NCI-H526 (cell line): ENCODE data around the gene TPPP.

Experiments used
- DNase-seq, 2 experiments: peaks; one replicate each; lab custom pipeline; 2025; lab: John Stamatoyannopoulos, UW

TPPP gene

DNA sequence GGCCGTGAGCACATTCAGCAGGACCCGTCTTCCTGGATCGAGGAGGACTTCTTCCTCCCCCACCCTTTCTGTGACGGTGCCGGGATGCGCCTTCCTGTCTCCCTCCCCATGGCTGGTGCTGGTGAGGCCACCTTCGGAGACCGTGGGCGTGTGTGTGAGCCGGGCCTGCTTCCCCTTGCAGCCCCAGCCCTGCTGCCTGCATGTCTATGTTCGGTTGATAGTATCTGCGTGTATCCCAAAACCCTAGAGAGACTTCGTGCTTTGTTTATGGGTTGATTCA lies 68.3 kb downstream of the TPPP start:
- DNase-seq = no peak

DNA sequence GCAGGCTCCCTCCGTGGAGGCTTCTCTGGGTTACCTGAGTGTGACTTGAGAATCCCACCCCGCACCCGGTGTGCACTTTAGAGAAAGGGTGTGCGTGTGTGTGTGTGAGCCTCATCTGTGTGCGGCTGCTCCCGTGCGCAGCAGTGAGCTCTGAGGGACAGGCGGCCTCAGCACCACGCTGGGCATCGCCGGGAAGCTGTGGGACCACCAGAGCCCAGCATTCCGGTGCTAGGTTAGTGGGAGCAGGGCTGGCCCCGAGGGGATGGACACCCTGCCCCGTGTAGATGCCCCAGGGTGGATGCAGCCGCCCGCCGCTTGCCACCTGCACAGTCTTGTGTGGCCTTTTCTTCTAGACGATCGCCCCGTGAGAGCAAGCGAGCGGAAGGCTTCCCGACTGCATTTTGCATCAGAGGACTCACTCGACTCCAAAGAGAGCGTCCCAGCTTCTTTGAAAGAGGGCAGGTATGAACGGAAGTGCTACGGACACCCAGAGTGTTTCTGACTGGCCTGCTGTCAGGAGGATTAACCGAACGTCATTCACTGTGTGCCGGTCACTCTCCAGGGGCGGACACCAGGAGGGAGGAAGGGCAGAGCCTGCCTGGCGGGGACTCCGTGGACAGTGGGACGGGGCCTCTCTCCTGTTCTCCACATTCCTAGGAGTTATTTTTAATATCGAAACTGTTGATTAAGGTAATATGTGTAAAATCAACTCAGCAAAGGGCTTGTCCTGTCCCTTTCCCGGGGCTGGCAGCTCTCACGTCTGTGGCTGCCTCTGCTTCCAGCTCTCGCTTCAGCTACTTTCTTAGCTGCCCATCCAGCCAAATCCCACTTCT lies 68.8 kb downstream of the TPPP start:
- DNase-seq = no peak

DNA sequence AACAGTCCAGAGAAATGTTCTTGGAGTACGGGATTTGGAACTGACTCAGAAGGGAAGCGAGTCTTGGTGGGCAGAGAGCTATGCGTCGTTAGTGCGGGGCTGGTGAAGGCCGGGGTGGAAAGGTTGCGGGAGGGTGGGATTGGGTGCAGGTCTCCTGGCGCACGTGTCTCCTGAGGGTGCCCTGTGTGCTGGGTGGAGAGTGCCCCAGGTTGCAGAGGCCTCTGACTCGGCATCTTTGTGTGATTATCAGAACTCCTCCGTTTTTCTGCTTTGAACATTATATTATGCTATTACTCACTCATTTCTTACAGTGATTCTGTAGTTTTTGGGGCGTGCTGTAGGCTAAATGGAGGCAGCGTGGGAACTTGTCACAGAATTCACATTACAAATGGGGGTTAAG lies 69.6 kb downstream of the TPPP start:
- DNase-seq = no peak

DNA sequence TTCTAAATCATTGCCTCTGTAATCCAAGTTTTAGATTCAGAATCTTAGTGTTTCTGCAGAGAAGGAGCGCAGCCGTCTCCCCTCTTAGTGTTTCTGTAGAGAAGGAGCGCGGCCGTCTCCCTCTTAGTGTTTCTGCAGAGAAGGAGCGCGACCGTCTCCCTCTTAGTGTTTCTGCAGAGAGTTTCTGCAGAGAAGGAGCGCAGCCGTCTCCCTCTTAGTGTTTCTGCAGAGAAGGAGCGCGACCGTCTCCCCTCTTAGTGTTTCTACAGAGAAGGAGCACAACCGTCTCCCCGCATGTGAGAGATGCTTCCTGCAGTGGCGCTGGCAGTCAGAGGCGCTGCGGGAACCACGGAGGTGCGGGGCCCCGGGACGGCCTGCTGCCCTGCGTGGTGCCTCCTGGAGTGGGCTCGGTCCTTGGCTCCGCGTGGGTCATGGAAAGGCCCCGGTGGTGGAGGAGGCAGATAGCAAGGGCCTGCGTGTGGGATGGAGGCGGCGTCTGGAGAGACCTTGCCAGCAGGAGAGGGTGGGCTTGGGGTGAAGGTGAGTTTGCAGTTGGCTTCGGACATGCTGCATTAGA lies 70.1 kb downstream of the TPPP start:
- no peak for DNase-seq

DNA sequence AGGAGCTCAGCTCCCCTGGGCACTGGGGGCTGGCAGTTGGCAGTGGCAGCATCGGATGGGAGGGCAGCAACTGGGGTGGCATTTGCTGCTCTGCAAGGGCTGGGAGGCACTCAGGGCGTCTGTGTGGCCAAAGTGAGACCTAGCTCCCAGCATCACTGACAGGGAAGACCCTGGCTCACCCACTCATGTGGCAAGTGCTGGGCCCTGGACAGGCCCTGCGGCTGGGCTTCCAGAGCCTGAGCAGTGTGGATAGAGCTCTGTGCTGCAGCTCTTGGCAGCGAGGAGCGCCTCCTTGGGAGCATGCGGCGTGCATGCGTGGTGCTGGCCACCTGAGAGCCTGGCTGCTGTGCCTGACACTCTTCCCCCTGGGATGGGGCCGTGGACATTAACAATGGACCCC lies 70.8 kb downstream of the TPPP start:
- no peak for DNase-seq

DNA sequence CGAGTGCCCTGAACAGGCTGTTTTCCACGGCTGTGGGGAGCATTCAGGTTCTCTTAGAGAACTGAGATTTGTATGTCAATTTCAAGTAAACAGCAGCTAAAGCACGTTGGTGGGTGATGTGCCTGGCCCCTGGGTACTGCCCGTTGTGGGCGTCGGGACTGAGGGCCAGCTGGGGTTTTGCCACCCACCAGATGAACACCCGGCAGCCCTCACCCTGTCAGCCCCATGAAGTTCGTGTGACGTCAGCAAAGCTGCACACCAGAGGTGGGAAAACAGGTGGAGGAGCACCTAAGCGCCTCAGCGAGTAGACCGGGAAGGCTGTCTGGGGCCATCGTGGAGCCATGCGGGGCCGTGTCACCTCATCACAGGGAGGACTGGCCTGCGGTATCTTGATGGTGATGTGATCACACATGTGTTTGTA lies 71.8 kb downstream of the TPPP start:
- DNase-seq = no peak

DNA sequence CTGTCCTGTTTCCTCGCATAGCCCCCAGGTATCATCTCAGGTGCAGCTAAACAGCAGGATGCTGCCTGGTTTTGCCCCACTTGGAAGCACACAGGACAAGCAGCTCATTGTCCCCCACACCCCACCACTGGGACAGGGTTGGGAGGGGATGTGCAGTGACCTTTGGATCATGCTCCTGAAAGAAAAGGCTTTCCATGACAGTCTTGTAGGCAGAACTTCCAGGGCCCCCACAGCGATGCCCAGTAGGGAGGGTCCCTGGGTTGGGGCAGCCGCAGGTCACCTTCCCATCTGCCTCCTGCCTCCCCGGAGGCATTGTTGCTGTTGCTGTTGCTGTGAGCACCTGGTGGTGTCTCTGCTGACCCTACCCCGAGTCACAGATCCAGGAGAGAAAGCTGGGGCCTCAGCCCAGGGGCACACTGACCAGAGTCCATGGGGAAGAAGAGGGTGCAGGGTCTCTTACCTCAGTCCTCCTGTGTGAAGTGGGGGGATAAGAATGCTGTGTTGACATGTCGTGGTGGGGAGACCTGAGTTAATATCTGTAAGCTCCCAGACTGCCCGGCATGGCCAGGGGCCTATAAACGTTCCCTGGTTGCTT lies 72.5 kb downstream of the TPPP start:
- no peak for DNase-seq

DNA sequence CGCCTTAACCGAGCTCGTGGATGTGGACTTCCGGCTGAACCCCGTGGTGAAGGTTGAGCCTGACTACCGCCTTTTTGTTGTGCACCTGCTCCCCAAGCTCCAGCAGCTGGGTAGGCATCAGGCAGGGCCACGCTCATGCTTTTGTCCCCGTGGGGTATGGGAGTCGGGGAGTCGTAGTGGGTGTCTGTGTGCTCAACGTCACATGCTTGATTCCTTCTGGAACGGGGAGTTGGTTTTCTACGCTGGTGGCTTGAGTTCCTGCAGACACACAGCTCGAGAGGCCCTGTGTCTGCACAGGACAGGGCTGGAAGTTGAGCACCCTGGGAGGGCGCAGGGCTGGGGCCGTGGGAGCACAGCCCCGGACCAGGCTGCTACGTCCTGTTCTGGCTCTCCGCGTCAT lies 73.0 kb downstream of the TPPP start:
- DNase-seq = no peak

DNA sequence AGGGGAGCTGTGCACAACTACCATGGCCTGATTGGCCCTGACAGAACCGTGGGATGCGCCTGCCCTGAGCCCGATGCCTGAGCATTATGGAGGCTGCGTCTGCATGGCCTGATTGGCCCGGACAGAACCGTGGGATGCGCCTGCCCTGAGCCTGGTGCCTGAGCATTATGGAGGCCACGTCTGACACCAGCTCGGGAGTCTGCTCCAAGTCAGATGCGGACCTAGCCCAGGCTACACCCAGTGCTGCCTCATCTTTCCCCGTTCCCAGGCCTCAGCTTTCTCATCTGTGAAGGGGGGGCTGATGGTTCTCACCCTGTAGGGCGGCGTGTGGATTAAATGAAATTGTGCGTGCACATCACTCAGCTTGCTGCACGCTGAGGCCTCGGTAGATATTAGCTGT lies 73.7 kb downstream of the TPPP start:
- DNase-seq = no peak

DNA sequence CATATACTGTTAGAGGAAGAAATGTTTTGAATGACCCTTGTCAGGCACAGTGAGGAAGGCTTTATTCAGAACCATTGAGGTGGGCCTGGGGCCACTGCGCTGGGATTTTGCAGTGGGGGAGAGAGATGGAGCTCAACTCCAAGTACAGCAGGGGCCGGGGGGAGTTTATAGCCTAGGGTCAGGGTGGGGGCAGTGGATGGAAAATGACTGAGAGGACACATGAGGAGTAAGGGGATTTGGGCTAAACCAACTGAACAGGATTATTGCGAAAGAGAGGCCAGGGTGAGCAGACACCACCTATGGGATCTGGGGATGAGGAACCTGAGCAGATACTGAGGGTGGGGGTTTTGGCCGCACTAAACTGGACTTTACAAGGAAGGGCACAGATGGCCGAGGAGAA lies 74.7 kb downstream of the TPPP start:
- DNase-seq = no peak

DNA sequence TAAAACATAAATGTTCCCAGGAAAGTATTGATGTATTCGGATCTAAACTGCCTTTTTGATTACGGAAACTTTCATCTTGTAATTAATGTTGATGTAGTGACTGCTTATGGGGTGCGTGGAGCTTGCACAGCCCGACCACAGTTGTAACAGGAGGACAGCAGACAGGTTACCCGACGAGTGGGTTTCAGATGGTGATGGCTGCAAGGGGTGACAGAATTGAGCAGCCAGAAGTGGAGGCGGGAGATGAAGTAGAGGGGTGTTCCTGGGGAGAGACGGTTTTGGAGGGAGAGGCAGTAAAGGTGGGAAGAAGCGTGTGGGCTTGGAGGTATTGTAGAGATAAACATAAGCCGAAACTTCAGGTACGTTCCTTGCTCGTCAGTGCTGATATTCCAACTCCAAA lies 75.3 kb downstream of the TPPP start:
- DNase-seq = no peak

DNA sequence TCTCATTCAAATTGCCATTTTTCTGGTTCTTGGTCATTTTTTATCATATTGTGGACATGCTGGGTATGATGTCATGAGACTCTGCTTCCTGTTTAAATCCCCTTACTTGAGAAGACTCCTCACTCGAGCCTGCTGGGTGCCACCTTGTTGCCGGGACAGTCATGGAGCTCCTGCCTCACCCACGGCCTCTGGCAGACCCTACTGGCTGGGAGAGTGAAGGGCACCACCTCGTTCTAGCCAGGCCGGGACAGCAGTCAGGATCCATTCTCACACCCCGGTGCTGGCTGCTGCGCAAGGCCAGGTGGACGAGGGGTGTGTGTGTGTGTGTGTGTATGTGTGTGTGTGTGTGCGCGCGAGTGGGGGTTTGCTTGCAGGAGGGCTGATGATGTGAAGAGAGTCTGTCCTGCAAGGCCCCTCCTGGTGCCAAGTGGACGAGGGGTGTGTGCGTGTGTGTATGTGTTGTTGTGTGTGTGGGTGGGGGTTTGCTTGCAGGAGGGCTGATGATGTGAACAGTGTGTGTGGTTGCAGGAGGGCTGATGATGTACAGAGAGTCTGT lies 76.6 kb downstream of the TPPP start:
- no peak for DNase-seq

DNA sequence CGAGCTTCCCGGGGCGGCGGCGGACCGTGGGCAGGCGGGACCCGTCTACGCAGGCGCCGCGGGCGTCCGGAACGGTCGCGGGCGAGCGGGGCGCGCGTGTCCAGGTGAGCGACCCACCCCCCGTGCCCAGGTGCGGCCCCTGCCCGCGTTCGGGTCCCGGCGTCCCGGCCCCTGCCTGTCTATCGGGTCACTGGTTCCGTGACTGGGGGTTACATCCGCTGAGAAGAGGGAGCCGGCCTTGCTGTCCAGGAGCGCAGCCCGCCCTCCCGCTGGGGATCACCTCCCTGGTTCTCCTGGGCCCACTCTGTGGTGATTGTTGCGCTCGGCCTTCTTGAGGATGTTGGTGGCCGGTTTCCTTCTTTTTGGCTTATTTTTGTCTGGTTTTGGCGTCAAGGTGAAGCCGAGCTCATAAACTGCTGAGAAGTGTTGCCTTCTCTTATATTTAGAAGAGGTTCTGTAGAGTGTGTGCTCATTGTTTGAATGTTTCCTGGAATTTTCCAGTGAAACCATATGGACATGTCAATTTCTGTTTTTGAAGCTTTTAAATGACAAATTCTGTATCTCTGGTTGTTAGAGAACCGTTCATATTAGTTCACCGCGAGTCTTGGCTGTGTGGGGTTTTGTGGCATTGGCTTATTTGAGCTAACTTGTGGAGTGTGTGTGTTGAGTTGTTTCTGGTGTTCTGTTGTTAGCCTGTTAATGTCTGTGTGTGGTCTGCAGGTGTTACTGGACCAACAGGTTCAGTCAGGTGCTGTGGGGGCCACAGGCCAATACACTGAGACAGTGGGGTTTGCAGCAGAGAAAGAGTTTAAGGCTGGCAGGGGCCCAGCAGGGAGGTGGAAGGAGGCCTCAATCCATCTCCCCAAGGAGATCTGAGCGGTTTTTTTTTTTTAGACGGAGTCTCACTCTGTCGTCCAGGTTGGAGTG lies 80.4 kb downstream of the TPPP start:
- peak in 1 of 2 experiments; percentile 56 for DNase-seq

DNA sequence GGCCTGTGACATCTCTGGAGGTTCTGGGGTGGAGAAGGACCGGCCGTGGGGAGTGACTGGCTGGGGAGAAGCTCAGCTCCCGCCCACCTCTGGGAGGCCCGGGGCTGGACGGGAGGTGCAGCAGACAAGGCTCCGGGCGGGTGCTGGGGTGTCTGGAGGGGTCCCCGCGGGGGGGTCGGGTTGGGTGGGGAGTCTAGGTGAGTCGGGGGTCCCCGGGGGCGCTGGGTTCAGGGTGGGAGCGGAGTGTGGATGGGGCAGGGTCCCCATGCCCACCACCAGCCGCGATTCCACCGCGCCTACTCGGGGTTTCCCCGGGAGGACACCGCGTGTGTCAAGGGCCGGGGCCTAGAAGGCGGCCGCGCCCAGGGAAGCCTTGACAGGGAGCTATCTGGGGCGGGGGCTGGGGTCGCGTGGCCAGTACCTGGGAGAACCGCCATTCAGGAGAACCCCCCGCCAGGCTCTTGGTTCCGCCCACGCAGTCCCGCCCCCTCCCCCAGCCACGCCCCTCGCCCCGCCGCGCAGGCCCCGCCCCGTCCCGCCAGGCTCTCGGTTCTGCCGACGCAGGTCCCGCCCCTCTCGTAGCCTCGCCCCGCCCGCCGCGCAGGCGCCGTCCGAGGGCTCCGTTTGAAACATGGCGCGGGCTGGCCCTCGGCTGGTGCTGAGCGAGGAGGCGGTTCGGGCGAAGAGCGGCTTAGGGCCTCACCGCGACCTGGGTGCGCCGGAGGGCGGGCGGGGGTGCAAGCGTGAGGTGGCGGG lies 81.2 kb downstream of the TPPP start, which contains the start of gene CEP72:
Gene CEP72 (plus strand): TSS at position 610 of the 756 bp plus-strand sequence. CDS start 22 bp downstream, at position 632.
- peak; percentile 55 to 93 for DNase-seq

DNA sequence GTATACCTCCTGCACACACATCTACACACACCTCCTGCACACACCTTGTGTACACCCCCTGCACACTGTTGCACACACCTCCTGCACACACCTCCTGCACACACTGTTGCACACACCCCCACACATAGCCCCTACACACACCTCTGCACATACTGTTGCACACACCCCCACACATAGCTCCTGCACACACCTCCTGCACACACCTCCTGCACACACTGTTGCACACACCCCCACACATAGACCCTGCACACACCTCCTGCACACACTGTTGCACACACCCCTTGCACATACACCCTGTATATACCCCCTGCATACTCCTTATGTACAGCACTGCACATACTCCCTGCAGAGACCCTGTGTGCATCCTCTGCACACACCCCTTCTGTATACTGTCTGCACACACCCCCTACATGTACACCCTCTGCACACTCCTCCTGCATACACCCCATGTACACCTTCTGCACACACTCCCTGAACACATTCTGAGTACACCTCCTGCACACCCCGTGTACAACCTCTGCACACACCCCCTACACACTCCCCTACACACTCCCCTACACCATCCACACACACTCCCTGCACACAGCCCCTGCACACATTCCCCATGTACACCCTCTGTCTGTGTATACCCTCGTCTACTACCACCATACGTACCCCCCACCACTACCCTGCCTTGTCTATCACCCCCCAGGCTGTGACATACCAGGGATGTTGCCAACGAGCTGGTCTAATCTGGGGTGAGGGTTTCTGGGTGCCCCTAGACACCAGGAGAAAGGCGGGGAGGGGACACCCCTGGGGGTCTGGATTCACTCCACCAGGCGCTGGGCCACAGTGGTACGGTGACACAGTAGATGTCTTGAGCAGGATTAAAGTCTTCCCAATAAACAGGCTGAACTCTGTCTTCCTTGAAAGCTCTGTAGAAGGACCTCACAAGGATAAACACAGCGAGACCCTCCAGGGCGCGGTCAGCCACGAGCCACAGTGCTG lies 82.1 kb downstream of the TPPP start:
- no peak for DNase-seq

DNA sequence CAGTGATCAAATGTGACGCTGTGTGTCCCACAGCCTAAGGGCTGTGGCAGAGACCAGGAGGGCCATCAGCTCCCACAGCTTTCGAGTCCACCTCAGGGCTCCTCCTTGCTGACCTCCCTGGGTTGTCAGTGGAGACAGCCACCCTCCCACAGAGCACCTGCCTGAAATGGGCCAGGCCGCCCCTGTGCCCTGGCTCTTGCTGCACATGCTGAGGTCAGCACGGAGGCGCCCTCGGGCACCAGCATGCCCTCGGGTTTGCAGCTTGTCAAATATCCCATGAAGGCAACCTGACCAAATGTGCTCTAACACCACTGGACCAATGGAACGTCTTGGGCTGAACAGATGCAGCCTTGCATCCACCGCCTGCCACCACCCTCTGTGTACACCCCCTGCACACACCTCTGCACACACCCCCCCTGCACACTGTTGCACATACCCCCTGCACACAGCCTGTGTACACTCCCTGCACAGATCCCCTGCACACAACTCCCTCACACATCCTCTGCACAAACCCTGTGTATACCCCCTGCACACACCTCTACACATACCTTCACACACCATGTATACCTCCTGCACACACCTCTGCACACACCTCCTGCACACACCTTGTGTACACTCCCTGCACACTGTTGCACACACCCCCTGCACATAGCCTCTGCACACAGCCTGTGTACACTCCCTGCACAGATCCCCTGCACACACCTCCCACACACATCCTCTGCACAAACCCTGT lies 83.0 kb downstream of the TPPP start:
- no peak for DNase-seq
